Endothelial cell of umbilical vein (primary cell): ENCODE measurements around the gene MGAT5B. TPM values are rescaled to one million over a fixed set of nuclear protein-coding genes. Genes with fewer than 3 reads are reported as not detected.

ENCODE experiments used
- BruUV-seq: library from RNA; stranded (reverse); fragments of 400-500 nt; replicated peaks from 2 replicates; lab custom pipeline; 2021; lab: Mats Ljungman, UMichigan
- CTCF ChIA-PET: fragments of 300-600, 350-600 bp; sonication (Branson Sonifier 250); formaldehyde crosslinking; loops from one replicate; lab custom pipeline; 2021; ENCODE audit warnings: antibody characterized with exemption, inconsistent platforms; lab: Charles Lee
- POLR2A ChIA-PET: fragments of 300-600, 350-600 bp; sonication (Branson Sonifier 250); formaldehyde crosslinking; loops from one replicate; lab custom pipeline; 2021; ENCODE audit warnings: antibody characterized with exemption, inconsistent platforms; lab: Charles Lee
- DNase-seq: peaks from one replicate; pipeline ENCODE4 v3.0.0-alpha.2; 2011; ENCODE audit warnings: low read depth, low spot score
- FAIRE-seq: peaks from 2 replicates; lab custom pipeline; 2011; peaks lifted over from hg19 to GRCh38; lab: Jason Lieb, UNC
- H2AFZ ChIP-seq: 2 replicates; pipeline ENCODE4 v1.6.0; 2012; ENCODE audit warnings: low read depth, low read length, control low read depth, inconsistent platforms
- H3K27ac ChIP-seq: 2 replicates; pipeline ENCODE4 v1.5.1; 2011; ENCODE audit warnings: low read depth, mild to moderate bottlenecking, control low read depth, low read length, moderate library complexity; ENCODE audit not compliant: insufficient read depth
- H3K27me3 ChIP-seq, 2 experiments: 2 replicates each; pipeline versions ENCODE4 v1.6.0 to v1.6.1; 2011; ENCODE audit warnings: low read length in 2 of 2, mixed read lengths in 1 of 2; ENCODE audit not compliant: control insufficient read depth in 2 of 2, insufficient read depth in 2 of 2
- H3K36me3 ChIP-seq, 2 experiments: 2 replicates in 1 of 2; 3 replicates in 1 of 2; pipeline ENCODE4 v1.5.1; 2011; ENCODE audit warnings: low read length in 2 of 2, mild to moderate bottlenecking in 1 of 2, moderate library complexity in 1 of 2; ENCODE audit not compliant: control insufficient read depth in 2 of 2, insufficient read depth in 2 of 2; ENCODE audit errors: extremely low read depth in 1 of 2
- H3K4me1 ChIP-seq: 3 replicates; pipeline ENCODE4 v1.5.1; 2011; ENCODE audit warnings: mild to moderate bottlenecking, low read length; ENCODE audit not compliant: control insufficient read depth, insufficient read depth; ENCODE audit errors: extremely low read depth
- H3K4me2 ChIP-seq: 2 replicates; pipeline ENCODE4 v1.6.1; 2011; ENCODE audit warnings: low read length, control low read depth, mixed read lengths; ENCODE audit not compliant: insufficient read depth
- H3K4me3 ChIP-seq, 3 experiments: fragments of 200-600 bp in 1 of 3; sonication (generic), shearing (Covaris generic) in 1 of 3; replicated peaks in 1 of 3; 2 replicates each; pipeline ENCODE4 v1.5.1; 2011 to 2016; ENCODE audit warnings: control low read depth in 3 of 3, low read length in 3 of 3, mild to moderate bottlenecking in 2 of 3, inconsistent platforms in 1 of 3, low read depth in 1 of 3, moderate library complexity in 1 of 3; ENCODE audit not compliant: insufficient read depth in 1 of 3
- H3K79me2 ChIP-seq: 2 replicates; pipeline ENCODE4 v1.6.0; 2012; ENCODE audit warnings: low read length, inconsistent platforms; ENCODE audit not compliant: control insufficient read depth, insufficient read depth
- H3K9ac ChIP-seq: replicated peaks from 2 replicates; pipeline ENCODE3; 2011; ENCODE audit warnings: low read length, control low read depth; ENCODE audit not compliant: insufficient read depth; ENCODE audit errors: extremely low read depth
- H3K9me1 ChIP-seq: replicated peaks from 3 replicates; pipeline ENCODE4 v1.6.0; 2011; ENCODE audit warnings: mild to moderate bottlenecking, low read length; ENCODE audit not compliant: control insufficient read depth, insufficient read depth; ENCODE audit errors: extremely low read depth
- H3K9me3 ChIP-seq: replicated peaks from 2 replicates; pipeline ENCODE4 v1.5.1; 2012; ENCODE audit warnings: low read length, inconsistent platforms; ENCODE audit not compliant: control insufficient read depth, insufficient read depth
- H4K20me1 ChIP-seq: replicated peaks from 2 replicates; pipeline ENCODE3; 2011; ENCODE audit warnings: mild to moderate bottlenecking, low read length; ENCODE audit not compliant: control insufficient read depth, insufficient read depth; ENCODE audit errors: extremely low read depth
- CTCF ChIP-seq, 2 donors: IDR thresholded peaks; 1 replicate in 1 of 2; 2 replicates in 1 of 2; pipeline ENCODE4 v1.5.1; 2011; ENCODE audit warnings: low read length in 2 of 2, mild to moderate bottlenecking in 2 of 2, moderate library complexity in 2 of 2, control low read depth in 1 of 2, inconsistent platforms in 1 of 2, low read depth in 1 of 2; ENCODE audit not compliant: insufficient read depth in 1 of 2; ENCODE audit errors: extremely low read depth in 1 of 2
- GATA2 ChIP-seq: IDR thresholded peaks from 2 replicates; pipeline ENCODE4 v1.7.0; 2011; ENCODE audit warnings: low read depth, mild to moderate bottlenecking, moderate library complexity, mixed read lengths, low read length; ENCODE audit not compliant: insufficient read length, insufficient read depth
- JUN ChIP-seq: IDR thresholded peaks from 2 replicates; pipeline ENCODE4 v1.6.1; 2011; ENCODE audit warnings: borderline replicate concordance, low read depth; ENCODE audit not compliant: insufficient read length, insufficient read depth
- MAX ChIP-seq: IDR thresholded peaks from 2 replicates; pipeline ENCODE4 v1.6.1; 2011; ENCODE audit not compliant: insufficient read depth, insufficient read length
- dilution Hi-C: fragments of 300-500 bp; cut with MboI; formaldehyde crosslinking; loops from one replicate; pipeline ENCODE4 v1.15.0; 2019; ENCODE audit warnings: low sequenced_read_pairs; ENCODE audit not compliant: extremely low pct_ligation_motif_present
- intact Hi-C: fragments of 100-400 bp; cut with micrococcal nuclease; formaldehyde crosslinking; loops from one replicate; pipeline ENCODE4 v1.10.0; 2022
- polyA plus RNA-seq, 4 experiments: library from polyadenylated mRNA; depleted of rRNA in 3 of 4; stranded (reverse) in 3 of 4; unstranded in 1 of 4; fragments of >200 nt; gene quantifications; 2 replicates each; pipeline versions ENCODE4 v1.2.1 to v1.2.3, GENCODE V29; 2011 to 2012; ENCODE audit warnings: missing spikeins in 1 of 4
- total RNA-seq: library from RNA; stranded (reverse); gene quantifications from 2 replicates; pipeline ENCODE4 v1.2.3, GENCODE V29; 2021

Gene MGAT5B
- total and polyA plus RNA-seq, 2 donors (not counting 3 experiments of a cell fraction or from before 2014, with no cell fraction given), result 1.7 to 2.1 TPM

DNA sequence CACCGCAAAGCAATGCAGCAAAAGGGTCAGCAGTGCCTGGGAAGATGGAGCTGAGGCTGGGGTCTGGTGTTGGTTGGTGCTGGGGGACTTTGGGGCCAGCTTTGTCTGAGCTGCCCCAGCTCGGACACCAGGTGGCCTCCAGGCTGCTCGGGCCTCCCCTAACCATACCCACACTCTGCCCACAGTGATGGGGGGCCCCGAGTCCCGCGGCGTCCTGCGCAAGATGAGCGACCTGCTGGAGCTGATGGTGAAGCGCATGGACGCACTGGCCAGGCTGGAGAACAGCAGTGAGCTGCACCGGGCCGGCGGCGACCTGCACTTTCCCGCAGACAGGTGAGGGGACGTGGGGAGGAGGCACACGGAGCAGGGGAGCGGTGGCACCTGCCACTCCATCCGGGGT lies 13.8 kb downstream of the MGAT5B start:
- CTCF ChIA-PET, result interaction anchor here (4.5 kb wide), 1 partner anchor 14 kb away, joined by 24 read pairs; the partner anchor contains the start of gene MGAT5B
- H4K20me1 ChIP-seq, result no peaks in the 10 kb centered on the region
- TF ChIP-seq GATA2 (no peak), JUN (no peak), MAX (no peak)
- no peak overlapping the region for H3K9ac ChIP-seq
- BruUV-seq, result no TSS peak
- dilution Hi-C loops, result no loop called here
- intact Hi-C loops, result no loop called here
- no peaks in the 10 kb centered on the region for H3K27me3 ChIP-seq
- POLR2A ChIA-PET, result no interaction called here
- H3K4me2 ChIP-seq, result no peak overlapping the region
- no peak overlapping the region for H3K27ac ChIP-seq
- no peaks in the 10 kb centered on the region for H3K36me3 ChIP-seq
- H3K4me1 ChIP-seq, result no peaks in the 10 kb centered on the region
- no peak for DNase-seq
- no peaks in the 10 kb centered on the region for H3K79me2 ChIP-seq
- FAIRE-seq, result no peak
- no peak overlapping the region for H3K4me3 ChIP-seq
- no peak overlapping the region for H2AFZ ChIP-seq
- H3K9me1 ChIP-seq, result no peaks in the 10 kb centered on the region
- no peaks in the 10 kb centered on the region for H3K9me3 ChIP-seq

DNA sequence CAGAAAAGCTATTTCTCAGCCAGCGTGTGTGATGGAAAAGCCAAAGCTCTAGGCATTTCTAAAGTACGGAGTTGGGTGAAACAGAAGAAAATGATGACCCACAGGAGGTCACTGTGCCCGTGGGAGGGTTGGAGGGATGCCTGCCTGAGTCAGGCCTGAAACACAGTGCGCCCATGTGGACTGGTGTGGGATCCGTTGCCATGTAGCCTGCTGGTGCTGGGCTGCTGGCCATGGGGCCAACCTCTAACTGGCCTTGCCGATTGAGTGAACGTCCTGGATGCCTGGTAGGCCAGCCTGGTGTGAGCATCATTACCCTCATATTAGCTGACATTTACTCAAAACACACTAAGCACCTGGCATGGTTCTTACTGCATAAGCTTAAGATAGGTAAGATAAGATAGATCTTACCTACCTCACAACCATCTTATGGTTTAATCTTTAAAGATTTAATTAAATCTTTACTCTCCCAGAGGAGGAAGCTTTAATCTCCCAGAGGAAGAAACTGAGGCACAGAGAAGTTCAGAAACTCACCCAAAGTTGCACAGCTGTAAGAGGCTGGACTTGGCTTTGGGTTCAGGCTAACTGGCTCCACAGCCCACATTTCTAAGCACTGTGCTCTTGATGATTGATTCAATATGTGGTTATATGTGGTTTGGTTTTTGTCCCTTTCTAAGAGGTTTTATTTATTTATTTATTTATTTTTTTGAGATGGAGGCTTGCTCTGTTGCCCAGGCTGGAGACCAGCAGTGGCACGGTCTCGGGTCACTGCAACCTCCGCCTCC lies 15.7 kb downstream of the MGAT5B start:
- POLR2A ChIA-PET, result no interaction called here
- Histone ChIP-seq H3K9me3 (no peaks in the 10 kb centered on the region), H3K79me2 (no peaks in the 10 kb centered on the region), H3K27ac (no peak overlapping the region), H3K9ac (no peak overlapping the region), H2AFZ (no peak overlapping the region), H3K36me3 (no peaks in the 10 kb centered on the region), H3K9me1 (no peaks in the 10 kb centered on the region), H3K4me2 (no peak overlapping the region), H3K4me3 (no peak overlapping the region), H3K27me3 (no peaks in the 10 kb centered on the region), H3K4me1 (no peaks in the 10 kb centered on the region), H4K20me1 (no peaks in the 10 kb centered on the region)
- DNase-seq, result no peak
- no TSS peak for BruUV-seq
- intact Hi-C loops, result no loop called here
- TF ChIP-seq CTCF (IDR thresholded peaks at IDR 0.05; ENCODE audit: extremely low read depth in 1 of 2, insufficient read depth in 1 of 2, low read depth in 1 of 2, low read length in 2 of 2), result no peak
- CTCF ChIA-PET, result interaction anchor here (2.4 to 3.7 kb wide), 2 partner anchors 16 to 172 kb away, joined by 15 to 16 read pairs; partner anchors contain the start of gene MGAT5B
- dilution Hi-C loops, result no loop called here
- FAIRE-seq, result no peak
